ENCODE results near the gene DDX1. TPM values are rescaled to one million over a fixed set of nuclear protein-coding genes. Genes with fewer than 3 reads are reported as not detected.

Gene DDX1
- total RNA-seq, 1 donor from 2014 or later: 58.5 TPM

GRCh38 chr2:15617778-15618448 lies 26.2 kb downstream of the DDX1 start:
- Histone ChIP-seq H3K36me3 (ENCODE audit: control insufficient read depth, insufficient read depth, low read length) (peaks cover 2% of the 10 kb centered on the region), H3K27me3 (ENCODE audit: control insufficient read depth, insufficient read depth, low read length) (no peaks in the 10 kb centered on the region), H3K4me3 (ENCODE audit: low read depth, low read length) (no peak overlapping the region)
- TF ChIP-seq CTCF (IDR thresholded peaks at IDR 0.05; ENCODE audit: insufficient read depth, low read length, poor library complexity, severe bottlenecking): no peak
- no peak for DNase-seq (ENCODE audit: low read depth)

GRCh38 chr2:15618449-15618855 lies 26.8 kb downstream of the DDX1 start:
- Histone ChIP-seq H3K27me3 (ENCODE audit: control insufficient read depth, insufficient read depth, low read length) (no peaks in the 10 kb centered on the region), H3K4me3 (ENCODE audit: low read depth, low read length) (no peak overlapping the region), H3K36me3 (ENCODE audit: control insufficient read depth, insufficient read depth, low read length) (peaks cover 2% of the 10 kb centered on the region)
- no peak for TF ChIP-seq CTCF (IDR thresholded peaks at IDR 0.05; ENCODE audit: insufficient read depth, low read length, poor library complexity, severe bottlenecking)
- no peak for DNase-seq (ENCODE audit: low read depth)

GRCh38 chr2:15619076-15619475 lies 27.4 kb downstream of the DDX1 start:
- Histone ChIP-seq H3K27me3 (ENCODE audit: control insufficient read depth, insufficient read depth, low read length) (no peaks in the 10 kb centered on the region), H3K36me3 (ENCODE audit: control insufficient read depth, insufficient read depth, low read length) (peaks cover 2% of the 10 kb centered on the region), H3K4me3 (ENCODE audit: low read depth, low read length) (no peak overlapping the region)
- DNase-seq (ENCODE audit: low read depth): no peak
- no peak for TF ChIP-seq CTCF (IDR thresholded peaks at IDR 0.05; ENCODE audit: insufficient read depth, low read length, poor library complexity, severe bottlenecking)

- H3K36me3 ChIP-seq (ENCODE audit: control insufficient read depth, insufficient read depth, low read length): peaks cover 2% of the 10 kb centered on the region
- no peak for DNase-seq (ENCODE audit: low read depth)
Observed at GRCh38 chr2:15619510-15619909, 27.8 kb downstream of the DDX1 start.

GRCh38 chr2:15619938-15620337 lies 28.3 kb downstream of the DDX1 start:
- no peak for TF ChIP-seq CTCF (IDR thresholded peaks at IDR 0.05; ENCODE audit: insufficient read depth, low read length, poor library complexity, severe bottlenecking)
- no peaks in the 10 kb centered on the region for H3K27me3 ChIP-seq (ENCODE audit: control insufficient read depth, insufficient read depth, low read length)
- peaks cover 2% of the 10 kb centered on the region for H3K36me3 ChIP-seq (ENCODE audit: control insufficient read depth, insufficient read depth, low read length)
- no peak overlapping the region for H3K4me3 ChIP-seq (ENCODE audit: low read depth, low read length)
- no peak for DNase-seq (ENCODE audit: low read depth)

More at GRCh38 chr2:15619510-15619909, 27.8 kb downstream of the DDX1 start:
- Histone ChIP-seq H3K4me3 (ENCODE audit: low read depth, low read length) (no peak overlapping the region), H3K27me3 (ENCODE audit: control insufficient read depth, insufficient read depth, low read length) (no peaks in the 10 kb centered on the region)
- TF ChIP-seq CTCF (IDR thresholded peaks at IDR 0.05; ENCODE audit: insufficient read depth, low read length, poor library complexity, severe bottlenecking): no peak

GRCh38 chr2:15620340-15620739 lies 28.7 kb downstream of the DDX1 start:
- Histone ChIP-seq H3K4me3 (ENCODE audit: low read depth, low read length) (no peak overlapping the region), H3K27me3 (ENCODE audit: control insufficient read depth, insufficient read depth, low read length) (no peaks in the 10 kb centered on the region), H3K36me3 (ENCODE audit: control insufficient read depth, insufficient read depth, low read length) (peaks cover 2% of the 10 kb centered on the region)
- no peak for DNase-seq (ENCODE audit: low read depth)
- no peak for TF ChIP-seq CTCF (IDR thresholded peaks at IDR 0.05; ENCODE audit: insufficient read depth, low read length, poor library complexity, severe bottlenecking)
